HS-27A (cell line): ENCODE data around the gene ERVW-1.

Experiments used
- DNase-seq: peaks from one replicate; pipeline ENCODE4 v3.0.0-alpha.2; 2012; ENCODE audit warnings: low read depth, missing footprints

The ERVW-1 gene

DNA sequence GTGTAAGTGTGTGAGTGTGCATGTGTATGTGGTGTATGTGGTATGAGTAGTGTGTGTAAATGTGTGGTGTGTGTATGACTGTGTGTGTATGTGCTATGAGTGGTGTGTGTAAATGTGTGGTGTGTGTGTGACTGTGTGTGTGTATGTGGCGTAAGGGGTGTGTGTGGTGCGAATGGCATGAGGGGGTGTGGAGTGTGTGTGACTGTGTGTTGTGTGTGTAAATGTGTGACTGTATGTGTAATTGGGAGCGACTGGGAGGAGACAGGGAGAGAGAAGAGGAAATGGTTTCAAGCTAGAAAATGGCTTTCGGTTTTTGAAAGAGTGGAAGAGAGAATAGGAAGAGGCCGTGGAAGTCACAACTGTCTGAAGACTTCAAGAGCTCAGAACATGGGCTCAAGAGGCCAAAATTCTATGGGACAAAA lies 54.0 kb downstream of the ERVW-1 start:
- DNase-seq: no peak

DNA sequence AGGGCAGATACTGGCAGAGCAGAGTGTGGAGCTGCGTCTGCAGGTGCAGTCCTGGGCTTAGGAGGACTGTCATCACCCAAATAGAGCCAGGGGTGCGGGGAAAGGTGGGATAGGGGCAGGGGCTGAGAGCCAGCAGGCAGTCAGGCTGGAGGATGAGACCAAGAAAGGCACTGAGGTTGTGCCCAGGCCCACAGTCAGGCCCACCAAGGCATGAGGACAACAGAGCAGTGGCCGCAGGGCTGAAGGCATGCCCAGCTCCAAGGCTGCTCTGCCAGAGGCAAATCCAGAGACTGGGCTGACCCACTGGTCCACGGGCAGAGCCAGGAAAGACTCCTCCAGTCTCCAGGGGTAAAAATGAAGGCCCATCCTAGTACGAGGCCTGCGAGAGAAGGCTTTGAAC lies 54.8 kb downstream of the ERVW-1 start:
- no peak for DNase-seq

- DNase-seq: no peak
Measured at GRCh38 chr7:92421676-92422435, 55.9 kb downstream of the ERVW-1 start.
